GM19043 (cell line): Measurements from ENCODE around the gene BSPRY.
"Not testable (repeated sequence)": the region's sequence is repeated elsewhere in the genome, so short reads cannot be mapped to it uniquely, and the experiment has no call there.

Experiments used
- ATAC-seq: cut with Tn5 transposase; IDR thresholded peaks from one replicate; pipeline ENCODE4 v1.9.1; 2021; ENCODE audit warnings: low read depth; ENCODE audit not compliant: unreplicated experiment

The BSPRY gene

GRCh38 chr9:113340011-113340699 lies 9.2 kb upstream of the BSPRY start, which contains the start of gene WDR31:
WDR31 (minus strand) TSS chr9:113340275; CDS start chr9:113332022, 8,253 bp downstream.
- ATAC-seq, result peak; percentile 99

- ATAC-seq, result no peak
These were observed 7.5 kb upstream of the BSPRY start for GRCh38 chr9:113341712-113342410.

DNA sequence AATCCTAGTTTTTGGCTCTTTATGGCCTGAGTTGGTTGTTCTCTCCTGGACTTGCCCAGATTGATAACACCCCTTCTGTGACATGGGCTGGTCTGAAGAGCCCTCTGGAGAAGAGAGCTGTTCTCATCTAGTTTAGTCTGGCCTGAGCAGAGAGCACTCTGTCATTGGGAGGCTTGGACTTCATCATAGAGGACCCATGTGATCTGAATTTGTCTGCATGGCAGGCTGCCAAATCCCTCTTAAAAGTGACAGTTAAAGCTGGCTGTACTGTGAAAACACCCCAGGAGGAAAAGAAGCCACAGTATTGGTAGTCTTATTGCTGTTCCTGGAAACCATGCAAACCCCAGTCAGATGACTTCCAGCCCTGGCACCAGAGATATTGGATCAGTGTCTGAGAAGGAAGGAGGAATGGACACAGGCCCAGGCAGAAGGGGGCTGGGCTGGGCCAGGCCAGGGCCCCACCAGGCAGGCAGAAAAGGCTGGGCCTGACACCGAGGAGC lies 5.6 kb upstream of the BSPRY start:
- ATAC-seq, result no peak

DNA sequence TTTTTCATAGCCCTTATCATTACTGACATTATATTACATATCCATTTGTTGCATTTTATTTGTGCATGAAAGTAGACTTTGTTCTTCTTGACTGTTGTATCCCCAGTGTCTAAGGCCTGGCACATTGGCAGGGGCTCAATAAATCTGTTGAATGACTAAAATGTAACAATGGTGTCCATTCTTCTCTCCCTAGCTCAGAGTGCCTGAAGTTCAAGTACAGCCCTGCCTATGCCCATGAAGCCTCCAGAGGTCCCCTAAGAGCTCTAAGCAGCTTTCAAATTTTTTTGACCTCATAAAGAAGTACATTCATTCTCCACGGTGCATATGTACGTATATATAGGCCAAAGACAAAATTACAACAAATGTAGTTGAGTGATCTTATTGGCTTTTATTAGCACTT lies 4.2 kb upstream of the BSPRY start:
- ATAC-seq, result no peak

DNA sequence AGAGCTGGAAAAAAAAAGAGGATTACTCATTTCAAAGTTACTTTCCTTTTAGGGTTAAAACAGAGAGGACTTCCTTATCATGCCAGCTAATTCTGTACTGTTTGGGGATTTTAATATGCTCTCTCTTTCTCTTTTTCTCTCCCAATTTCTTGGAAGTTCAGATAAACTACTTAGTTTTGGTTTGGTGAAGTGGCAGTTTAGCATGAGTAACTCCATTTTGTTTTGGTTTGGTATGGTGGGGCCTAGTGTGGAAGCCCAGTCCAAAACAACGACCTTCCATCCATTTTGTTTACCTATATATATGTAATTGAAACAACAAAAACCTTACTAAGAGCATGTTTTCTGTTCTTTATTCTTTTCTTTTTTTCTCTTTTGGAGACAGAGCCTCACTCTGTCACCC lies 3.7 kb upstream of the BSPRY start:
- ATAC-seq, result no peak

DNA sequence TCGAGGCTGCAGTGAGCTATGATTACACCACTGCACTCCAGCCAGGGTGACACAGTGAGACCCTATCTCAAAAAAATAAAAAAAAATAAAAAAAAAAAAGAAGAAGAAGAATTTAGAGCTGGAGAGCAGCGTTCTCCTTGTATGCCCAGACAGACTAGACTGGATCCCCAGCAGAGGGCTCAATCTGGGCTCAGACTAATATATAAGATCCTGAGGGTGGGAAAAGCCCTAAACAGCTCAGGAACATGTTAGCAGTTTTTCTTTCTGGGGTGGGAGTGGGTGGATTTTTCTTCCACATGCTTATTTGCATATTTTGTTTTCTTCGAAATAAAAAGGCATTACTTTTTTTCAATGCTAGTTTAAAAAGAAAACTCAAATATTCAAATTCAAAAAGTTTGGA lies 904 bp upstream of the BSPRY start:
- ATAC-seq, result no peak

DNA sequence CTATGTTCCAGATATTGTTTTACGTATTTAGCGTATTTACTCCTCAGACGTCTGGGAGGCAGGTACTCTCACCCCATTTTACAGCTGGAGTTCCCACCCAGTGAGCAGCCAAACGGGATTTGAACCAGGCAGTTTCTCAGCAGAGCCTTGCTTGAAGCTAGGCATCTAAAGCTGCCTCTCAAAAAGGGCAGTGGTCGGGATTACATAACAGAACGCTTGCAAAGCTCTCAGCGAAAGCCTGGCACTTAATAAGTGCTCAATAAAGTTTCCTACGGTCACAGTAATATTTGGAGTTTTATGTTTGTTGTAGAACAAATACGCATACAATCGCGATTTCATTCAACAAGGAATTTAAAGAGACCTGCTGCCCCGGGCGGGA lies 286 bp upstream of the BSPRY start:
- ATAC-seq, result no peak

GRCh38 chr9:113350107-113350661 lies 843 bp downstream of the BSPRY start:
- no peak for ATAC-seq

GRCh38 chr9:113350937-113351336 lies 1.6 kb downstream of the BSPRY start:
- no peak for ATAC-seq

DNA sequence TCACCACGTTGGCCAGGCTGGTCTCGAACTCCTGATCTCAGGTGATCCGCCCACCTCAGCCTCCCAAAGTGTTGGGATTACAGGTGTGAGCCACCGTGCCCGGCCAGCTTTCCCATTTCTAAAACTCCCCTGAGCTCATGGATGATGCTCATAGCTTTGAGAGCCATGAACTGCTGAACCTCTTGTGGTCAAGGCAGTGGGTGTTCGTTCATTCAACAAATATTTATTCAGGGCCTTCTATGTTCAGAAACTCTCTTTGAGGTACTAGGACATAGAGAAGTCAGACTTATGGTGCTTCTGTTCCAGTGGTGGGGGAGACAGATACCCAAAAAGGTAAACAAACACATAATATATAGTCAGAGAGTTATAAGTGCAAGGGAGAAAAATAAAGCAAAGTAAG lies 2.7 kb downstream of the BSPRY start:
- ATAC-seq, result no peak

GRCh38 chr9:113352411-113352810 lies 3.1 kb downstream of the BSPRY start:
- no peak for ATAC-seq

DNA sequence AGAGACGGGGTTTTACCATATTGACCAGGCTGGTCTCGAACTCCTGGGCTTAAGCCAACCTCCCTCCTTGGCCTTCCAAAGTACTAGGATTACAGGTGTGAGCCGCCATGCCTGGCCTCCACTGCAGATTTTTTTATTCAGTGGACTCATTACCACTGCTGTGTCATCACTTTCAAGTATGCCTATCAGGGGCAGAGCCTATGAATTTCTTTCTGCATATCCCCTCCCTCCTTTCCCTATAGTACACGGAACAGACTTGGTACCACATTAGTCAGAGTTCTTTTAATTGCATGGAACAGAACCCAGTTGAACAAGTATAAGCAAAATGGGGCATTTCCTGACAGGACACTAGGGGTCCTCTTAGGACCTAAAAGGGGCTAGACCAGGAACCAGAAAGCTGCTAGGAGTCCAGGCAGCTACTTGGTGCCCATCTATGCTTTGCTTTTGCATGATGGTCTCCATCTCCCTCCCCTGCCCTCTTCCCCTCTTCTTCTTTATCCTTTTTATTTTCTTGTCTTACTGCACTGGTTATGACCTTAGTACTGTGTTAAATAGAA lies 5.8 kb downstream of the BSPRY start:
- ATAC-seq, result no peak

DNA sequence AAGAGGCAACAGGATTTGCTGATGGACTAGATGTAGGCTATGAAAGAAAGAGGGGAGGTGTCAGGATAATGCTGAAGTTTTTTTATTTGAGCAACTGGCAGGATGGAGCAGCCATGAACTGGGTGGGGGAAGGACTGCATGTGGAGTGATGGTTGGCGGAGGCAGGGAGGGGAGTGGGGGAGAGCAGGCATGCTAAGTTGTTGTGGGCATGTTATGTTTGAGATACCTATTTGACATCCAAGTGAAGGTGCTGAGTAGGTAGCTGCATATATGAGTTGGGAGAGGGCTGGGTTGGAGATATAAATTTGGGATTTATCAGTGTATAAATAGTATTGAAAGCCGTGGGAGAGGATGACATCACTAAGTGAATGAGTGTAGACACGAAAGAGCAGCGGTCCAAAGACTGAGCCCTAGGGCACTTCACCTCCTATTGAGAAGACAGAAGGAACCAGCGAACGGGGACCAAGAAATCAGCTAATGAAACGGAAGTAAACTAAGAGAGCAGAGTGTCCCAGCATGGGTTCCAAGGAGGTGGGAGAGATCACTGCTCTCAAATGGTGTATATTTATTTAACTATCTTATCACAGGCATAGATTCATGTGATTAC lies 7.4 kb downstream of the BSPRY start:
- ATAC-seq, result no peak

DNA sequence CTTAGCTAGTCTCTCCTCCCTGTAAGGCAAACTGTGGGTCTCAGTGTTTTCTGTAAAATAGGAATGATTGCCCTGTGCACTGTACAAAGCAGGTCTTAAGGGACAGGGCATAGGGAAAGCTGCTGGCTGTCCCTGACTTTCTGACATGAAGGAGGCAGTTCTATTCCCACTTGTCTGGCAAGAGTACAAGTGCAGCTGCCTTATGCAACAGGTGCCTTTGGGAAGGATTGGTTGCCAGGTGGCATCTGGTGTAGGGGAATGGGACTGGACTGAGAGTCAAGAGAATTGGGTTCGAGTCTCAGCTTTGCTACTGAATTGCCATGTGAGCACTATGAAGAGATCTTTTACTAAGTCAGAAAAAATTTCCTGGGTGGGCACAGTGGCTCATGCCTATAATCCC lies 10.0 kb downstream of the BSPRY start:
- ATAC-seq, result no peak

DNA sequence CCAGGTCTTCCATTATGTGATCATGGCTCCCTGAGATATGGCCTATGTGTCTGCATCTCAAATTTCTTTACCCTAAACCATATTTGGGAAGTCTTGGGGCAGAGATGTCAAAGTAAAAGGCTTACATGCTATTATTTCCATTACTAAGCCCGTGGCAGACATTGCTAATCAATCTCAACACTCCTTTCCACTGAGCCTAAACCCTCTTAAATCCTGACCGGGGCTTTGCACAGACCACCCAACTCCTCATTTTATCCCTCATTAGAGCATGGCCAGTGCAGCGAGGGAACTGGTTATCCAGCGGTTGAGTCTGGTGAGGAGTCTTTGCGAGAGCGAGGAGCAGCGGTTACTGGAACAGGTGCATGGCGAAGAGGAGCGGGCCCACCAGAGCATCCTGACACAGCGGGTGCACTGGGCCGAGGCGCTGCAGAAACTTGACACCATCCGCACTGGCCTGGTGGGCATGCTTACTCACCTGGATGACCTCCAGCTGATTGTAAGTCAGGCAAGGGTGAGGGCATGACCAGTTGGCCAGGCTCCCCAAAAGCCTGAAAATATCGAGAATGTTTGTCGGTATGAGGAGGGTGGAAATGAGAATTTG lies 11.0 kb downstream of the BSPRY start:
- no peak for ATAC-seq

DNA sequence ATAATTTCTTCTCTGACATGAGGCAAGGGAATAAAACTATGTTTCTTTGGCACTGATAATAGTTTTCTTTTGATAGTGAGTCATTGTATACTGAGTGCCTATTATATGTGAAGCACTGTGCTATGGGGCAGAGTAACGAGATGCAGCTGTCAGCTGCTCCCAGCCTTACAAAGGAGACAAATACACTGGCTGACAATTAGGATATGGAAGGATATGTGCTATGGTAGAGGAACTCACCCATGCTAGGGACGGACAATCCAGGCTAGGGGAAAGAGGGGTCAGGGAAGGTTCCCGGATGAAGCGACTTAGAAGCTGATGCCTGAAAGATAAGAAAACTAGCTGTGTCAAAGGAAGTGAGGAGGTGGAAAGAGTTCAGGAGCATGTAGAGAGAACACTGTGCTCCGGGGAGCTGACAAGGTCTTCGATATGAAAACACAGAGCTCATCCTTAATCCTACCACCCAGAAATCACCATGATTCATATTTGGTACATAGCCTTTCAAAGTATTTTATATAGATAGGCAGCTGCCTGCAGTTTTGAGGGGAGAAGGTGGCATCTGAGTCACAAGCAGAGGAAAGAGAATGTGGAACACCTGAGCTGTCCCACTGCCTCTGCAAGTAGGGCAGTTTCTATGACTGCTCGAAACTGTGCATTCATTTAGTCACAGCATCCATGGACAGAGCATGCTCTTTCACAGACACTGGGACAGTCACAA lies 12.1 kb downstream of the BSPRY start:
- ATAC-seq, result no peak

- ATAC-seq, result no peak
These were observed 14.0 kb downstream of the BSPRY start for GRCh38 chr9:113363336-113363735.

DNA sequence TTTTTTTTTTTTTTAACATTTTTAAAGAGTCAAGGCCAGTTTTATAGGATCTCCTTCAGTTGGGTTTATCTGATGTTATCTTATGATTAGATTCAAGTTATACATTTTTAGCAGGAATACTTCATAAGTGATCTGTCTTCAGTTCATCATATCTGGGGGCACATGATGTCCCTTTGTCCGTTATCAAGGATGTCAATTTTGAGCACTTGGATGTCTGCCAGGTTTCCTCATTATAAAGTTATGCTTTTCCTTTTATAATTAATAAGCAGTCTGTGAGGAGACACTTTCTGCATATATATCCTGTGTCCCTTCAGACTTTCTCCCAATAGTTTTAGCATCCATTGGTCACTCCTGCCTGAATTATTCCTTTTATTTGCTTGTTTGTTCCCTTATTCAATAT lies 15.6 kb downstream of the BSPRY start:
- no peak for ATAC-seq

DNA sequence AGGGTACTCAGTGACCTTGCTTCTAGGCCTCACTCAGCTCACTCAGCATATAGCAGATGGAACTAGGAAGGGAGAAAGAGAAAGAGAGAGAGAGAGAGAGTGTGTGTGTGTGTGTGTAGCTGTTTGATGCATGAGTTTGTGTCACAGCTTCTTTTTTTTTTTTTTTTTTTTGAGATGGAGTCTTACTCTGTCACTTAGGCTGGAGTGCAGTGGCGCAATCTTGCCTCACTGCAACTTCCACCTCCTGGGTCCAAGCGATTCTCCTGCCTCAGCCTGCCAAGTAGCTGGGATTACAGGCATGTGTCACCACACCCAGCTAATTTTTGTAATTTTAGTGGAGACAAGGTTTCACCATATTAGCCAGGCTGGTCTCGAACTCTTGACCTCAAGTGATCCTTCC lies 16.3 kb downstream of the BSPRY start:
- not testable (repeated sequence) for ATAC-seq

DNA sequence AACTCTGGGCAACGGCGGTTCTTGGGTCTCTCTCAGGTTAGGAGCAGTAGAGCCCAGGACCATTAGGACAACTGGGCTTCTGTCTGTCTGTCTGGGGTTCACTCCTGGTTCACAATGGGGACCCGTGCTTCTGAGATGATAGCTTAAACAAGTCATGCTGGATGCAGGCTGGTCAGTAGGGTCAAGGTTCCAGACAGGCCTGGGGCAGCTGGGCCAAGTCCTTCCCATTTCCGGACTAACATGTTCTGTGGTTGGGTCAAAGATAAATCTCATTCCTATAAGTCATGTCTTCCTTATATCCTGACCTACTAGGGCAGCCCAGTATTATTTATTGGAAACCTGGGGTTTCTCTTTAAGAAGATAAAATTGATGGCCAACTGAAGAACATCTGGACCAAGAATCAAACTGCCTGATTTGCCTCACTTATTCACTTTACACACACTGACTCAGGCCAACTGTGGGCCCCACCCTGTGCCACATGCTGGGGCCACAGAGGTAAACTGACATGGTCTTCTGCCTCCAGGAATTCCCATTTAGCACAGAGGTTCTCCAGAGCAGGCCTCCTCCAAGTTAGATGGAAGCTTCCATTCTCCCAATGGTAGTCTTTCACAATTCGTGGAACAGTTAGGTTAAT lies 19.1 kb downstream of the BSPRY start:
- no peak for ATAC-seq
